Measurements from ENCODE around the gene ATP9A.

GRCh38 chr20:51633430-51633829, 134.8 kb downstream of the ATP9A start:
- TF ChIP-seq EZH2 (IDR thresholded peaks at IDR 0.05; ENCODE audit: low read length) (no peak), CTCF (optimal IDR thresholded peaks at IDR 0.05 in 1 of 3, IDR thresholded peaks at IDR 0.05 in 1 of 3, conservative IDR thresholded peaks at IDR 0.05 in 1 of 3; ENCODE audit: extremely low read depth in 1 of 3, insufficient read depth in 2 of 3, low read length in 3 of 3) (no peak)
